ENCODE data around the gene MAP7D3. TPM values are rescaled to one million over a fixed set of nuclear protein-coding genes. Genes with fewer than 3 reads are reported as not detected.

The MAP7D3 gene
- total and polyA plus RNA-seq, 7 donors = 4.6 to 14.8 (median 8.0) TPM

DNA sequence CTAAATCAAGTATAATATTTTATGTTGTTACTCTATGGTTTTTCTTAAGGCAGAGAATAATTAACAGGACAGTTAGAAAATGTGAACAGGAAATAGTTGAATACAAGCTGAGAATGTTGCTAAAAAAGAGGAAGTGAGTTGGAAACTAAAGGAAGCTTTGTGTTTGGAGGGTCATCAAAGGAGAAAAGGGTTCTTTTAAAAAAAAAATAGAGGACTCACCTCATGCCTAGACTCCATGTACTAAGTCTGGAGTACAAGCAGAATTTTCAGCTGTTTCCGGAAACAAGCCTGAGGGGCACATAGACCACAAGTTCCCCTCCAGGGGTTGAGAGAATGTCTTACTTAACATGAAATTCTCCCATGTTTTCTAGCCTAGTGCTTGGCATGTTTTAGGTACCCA is 20.1 kb upstream of the MAP7D3 start:
- Histone ChIP-seq H3K9me3 (no peaks in the 10 kb centered on the region), H3K4me1 (no peaks in the 10 kb centered on the region), H3K27me3 (ENCODE audit: insufficient read depth in 3 of 3, low read length in 2 of 3) (no peaks in the 10 kb centered on the region), H3K4me3 (no peak overlapping the region), H3K27ac (no peak overlapping the region), H3K36me3 (ENCODE audit: insufficient read depth in 1 of 2, low read depth in 1 of 2) (no peaks in the 10 kb centered on the region)
- WGBS, 3 donors = 80 to 95% (median 90%) methylated on average over 1 of the region's 1 CpG
- no peak for DNase-seq
- no peak for ATAC-seq
- intact Hi-C loops (cut with DNase I) = loop anchor here in 1 of 2 donors (10.0 kb wide), 1 partner anchor 304 kb away; no protein-coding TSS in a partner anchor
- TF ChIP-seq, protein P1, sequence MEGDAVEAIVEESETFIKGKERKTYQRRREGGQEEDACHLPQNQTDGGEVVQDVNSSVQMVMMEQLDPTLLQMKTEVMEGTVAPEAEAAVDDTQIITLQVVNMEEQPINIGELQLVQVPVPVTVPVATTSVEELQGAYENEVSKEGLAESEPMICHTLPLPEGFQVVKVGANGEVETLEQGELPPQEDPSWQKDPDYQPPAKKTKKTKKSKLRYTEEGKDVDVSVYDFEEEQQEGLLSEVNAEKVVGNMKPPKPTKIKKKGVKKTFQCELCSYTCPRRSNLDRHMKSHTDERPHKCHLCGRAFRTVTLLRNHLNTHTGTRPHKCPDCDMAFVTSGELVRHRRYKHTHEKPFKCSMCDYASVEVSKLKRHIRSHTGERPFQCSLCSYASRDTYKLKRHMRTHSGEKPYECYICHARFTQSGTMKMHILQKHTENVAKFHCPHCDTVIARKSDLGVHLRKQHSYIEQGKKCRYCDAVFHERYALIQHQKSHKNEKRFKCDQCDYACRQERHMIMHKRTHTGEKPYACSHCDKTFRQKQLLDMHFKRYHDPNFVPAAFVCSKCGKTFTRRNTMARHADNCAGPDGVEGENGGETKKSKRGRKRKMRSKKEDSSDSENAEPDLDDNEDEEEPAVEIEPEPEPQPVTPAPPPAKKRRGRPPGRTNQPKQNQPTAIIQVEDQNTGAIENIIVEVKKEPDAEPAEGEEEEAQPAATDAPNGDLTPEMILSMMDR (IDR thresholded peaks at IDR 0.05) = no peak

GRCh38 chrX:136269921-136270320 is 18.7 kb upstream of the MAP7D3 start:
- no peaks in the 10 kb centered on the region for H3K27me3 ChIP-seq (ENCODE audit: insufficient read depth in 3 of 3, low read length in 2 of 3)
- intact Hi-C loops (cut with DNase I) = loop anchor here (2.0 to 10.0 kb wide), 3 partner anchors 103 to 305 kb away; no protein-coding TSS in a partner anchor
- no peaks in the 10 kb centered on the region for H3K4me1 ChIP-seq
- H3K36me3 ChIP-seq (ENCODE audit: insufficient read depth in 1 of 2, low read depth in 1 of 2) = no peaks in the 10 kb centered on the region
- H3K27ac ChIP-seq = no peak overlapping the region
- 43 to 90% (median 74%) methylated on average over 1 of the region's 1 CpG for WGBS, 3 donors
- H3K4me3 ChIP-seq = no peak overlapping the region
- DNase-seq = no peak
- TF ChIP-seq, protein P1 (IDR thresholded peaks at IDR 0.05) = no peak
- no peak for ATAC-seq
- H3K9me3 ChIP-seq = no peaks in the 10 kb centered on the region

- DNase-seq = no peak
- Histone ChIP-seq H3K36me3 (ENCODE audit: insufficient read depth in 1 of 2, low read depth in 1 of 2) (no peaks in the 10 kb centered on the region), H3K27ac (no peak overlapping the region), H3K9me3 (no peaks in the 10 kb centered on the region), H3K4me1 (no peaks in the 10 kb centered on the region), H3K4me3 (no peak overlapping the region), H3K27me3 (ENCODE audit: insufficient read depth in 3 of 3, low read length in 2 of 3) (no peaks in the 10 kb centered on the region)
- ATAC-seq = peak; percentile 52 to 76 (median 62)
- 52 to 57% (median 54%) methylated on average over 5 of the region's 5 CpGs for WGBS, 3 donors
- TF ChIP-seq, protein P1 (IDR thresholded peaks at IDR 0.05) = peak; percentile 82
- intact Hi-C loops (cut with DNase I) = loop anchor here (2.0 to 5.0 kb wide), 2 partner anchors 102 to 241 kb away; no protein-coding TSS in a partner anchor
Observed at GRCh38 chrX:136268051-136269048, 17.1 kb upstream of the MAP7D3 start.

GRCh38 chrX:136266828-136267227 is 15.6 kb upstream of the MAP7D3 start:
- ATAC-seq = no peak
- DNase-seq = no peak
- TF ChIP-seq, protein P1 (IDR thresholded peaks at IDR 0.05) = no peak
- no peak overlapping the region for H3K4me3 ChIP-seq
- H3K27ac ChIP-seq = no peak overlapping the region
- 84 to 90% (median 88%) methylated on average over 1 of the region's 1 CpG for WGBS, 3 donors
- H3K36me3 ChIP-seq (ENCODE audit: insufficient read depth in 1 of 2, low read depth in 1 of 2) = no peaks in the 10 kb centered on the region
- intact Hi-C loops (cut with DNase I) = loop anchor here (5.0 kb wide), 1 partner anchor 240 kb away; no protein-coding TSS in a partner anchor
- no peaks in the 10 kb centered on the region for H3K9me3 ChIP-seq
- H3K4me1 ChIP-seq = no peaks in the 10 kb centered on the region
- no peaks in the 10 kb centered on the region for H3K27me3 ChIP-seq (ENCODE audit: insufficient read depth in 3 of 3, low read length in 2 of 3)
